IPS-18a (cell line): ENCODE data around the gene PREX1.

Source experiments
- H3K27ac ChIP-seq: one replicate; pipeline ENCODE4 v1.5.1; 2013; ENCODE audit warnings: low read length
- H3K27me3 ChIP-seq: one replicate; pipeline ENCODE4 v1.6.1; 2013; ENCODE audit warnings: mild to moderate bottlenecking, low read length; ENCODE audit not compliant: control insufficient read depth, insufficient read depth
- H3K36me3 ChIP-seq: one replicate; pipeline ENCODE4 v1.6.1; 2013; ENCODE audit warnings: low read depth, low read length; ENCODE audit not compliant: control insufficient read depth
- H3K4me1 ChIP-seq: one replicate; pipeline ENCODE4 v1.6.1; 2013; ENCODE audit warnings: low read depth, low read length; ENCODE audit not compliant: control insufficient read depth
- H3K4me3 ChIP-seq: one replicate; pipeline ENCODE4 v1.5.1; 2013; ENCODE audit warnings: low read length
- H3K9ac ChIP-seq: one replicate; pipeline ENCODE4 v1.6.1; 2013; ENCODE audit warnings: mild to moderate bottlenecking, low read length, moderate library complexity
- H3K9me3 ChIP-seq: one replicate; pipeline ENCODE4 v1.6.1; 2013; ENCODE audit warnings: low read depth, low read length; ENCODE audit not compliant: control insufficient read depth

The PREX1 gene

GRCh38 chr20:48739395-48740291 lies 88.2 kb downstream of the PREX1 start:
- Histone ChIP-seq H3K36me3 (peaks cover 5% of the 10 kb centered on the region), H3K27me3 (no peaks in the 10 kb centered on the region), H3K4me1 (no peaks in the 10 kb centered on the region), H3K27ac (no peak overlapping the region), H3K9ac (no peak overlapping the region), H3K9me3 (no peaks in the 10 kb centered on the region), H3K4me3 (no peak overlapping the region)

- H3K36me3 ChIP-seq, result peaks cover 3% of the 10 kb centered on the region
- no peak overlapping the region for H3K4me3 ChIP-seq
Observed at GRCh38 chr20:48738399-48739304, 89.1 kb downstream of the PREX1 start.

GRCh38 chr20:48738094-48738398 lies 89.8 kb downstream of the PREX1 start:
- Histone ChIP-seq H3K9ac (no peak overlapping the region), H3K4me1 (no peaks in the 10 kb centered on the region), H3K9me3 (no peaks in the 10 kb centered on the region), H3K4me3 (no peak overlapping the region), H3K27me3 (no peaks in the 10 kb centered on the region), H3K27ac (no peak overlapping the region), H3K36me3 (peaks cover 2% of the 10 kb centered on the region)

More at GRCh38 chr20:48738399-48739304, 89.1 kb downstream of the PREX1 start:
- Histone ChIP-seq H3K27ac (no peak overlapping the region), H3K4me1 (no peaks in the 10 kb centered on the region), H3K9me3 (no peaks in the 10 kb centered on the region), H3K9ac (no peak overlapping the region), H3K27me3 (no peaks in the 10 kb centered on the region)

GRCh38 chr20:48737434-48738093 lies 90.2 kb downstream of the PREX1 start:
- Histone ChIP-seq H3K9me3 (no peaks in the 10 kb centered on the region), H3K4me3 (no peak overlapping the region), H3K27ac (no peak overlapping the region), H3K27me3 (no peaks in the 10 kb centered on the region), H3K4me1 (no peaks in the 10 kb centered on the region), H3K9ac (no peak overlapping the region), H3K36me3 (peaks cover 2% of the 10 kb centered on the region)

DNA sequence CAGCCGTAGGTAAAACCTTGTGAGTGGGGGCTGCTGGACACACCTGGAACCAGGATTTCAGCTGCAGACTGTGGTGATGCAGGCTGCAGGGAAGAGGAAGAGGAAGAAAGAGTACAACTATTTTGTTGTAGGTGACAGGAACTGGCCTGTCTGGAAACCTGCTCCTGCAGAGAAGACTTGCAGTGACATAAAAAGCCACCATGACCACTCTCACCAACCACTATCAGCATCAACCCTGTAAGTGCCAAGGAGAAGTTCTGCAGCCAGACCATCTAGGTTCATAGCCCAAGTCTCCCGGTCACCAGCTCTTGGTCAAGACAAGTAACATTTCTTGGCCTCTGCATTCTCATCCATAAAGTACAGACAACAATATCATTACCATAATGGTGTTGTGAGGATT lies 91.2 kb downstream of the PREX1 start:
- Histone ChIP-seq H3K4me1 (no peaks in the 10 kb centered on the region), H3K36me3 (no peaks in the 10 kb centered on the region), H3K9ac (no peak overlapping the region), H3K27ac (no peak overlapping the region), H3K4me3 (no peak overlapping the region), H3K27me3 (no peaks in the 10 kb centered on the region), H3K9me3 (no peaks in the 10 kb centered on the region)

DNA sequence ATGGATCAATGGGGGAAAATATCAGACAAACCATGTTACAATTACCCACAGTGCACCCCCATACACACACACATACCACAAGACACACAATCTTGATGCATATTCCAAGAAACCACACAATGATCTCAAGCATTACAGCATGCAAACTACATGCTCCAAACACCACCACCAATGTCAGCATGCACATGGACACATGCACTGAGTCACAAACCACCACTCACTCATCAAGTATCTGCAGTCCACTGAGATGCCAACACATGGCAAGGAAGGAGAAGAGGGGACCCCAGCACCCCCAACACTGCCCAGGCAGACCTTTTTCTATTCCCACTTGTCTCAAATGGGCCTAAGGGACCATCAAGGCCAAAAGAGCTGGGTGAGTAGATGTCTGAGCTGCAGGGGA lies 91.6 kb downstream of the PREX1 start:
- Histone ChIP-seq H3K27me3 (no peaks in the 10 kb centered on the region), H3K36me3 (no peaks in the 10 kb centered on the region), H3K27ac (no peak overlapping the region), H3K4me3 (no peak overlapping the region), H3K9ac (no peak overlapping the region), H3K4me1 (no peaks in the 10 kb centered on the region), H3K9me3 (no peaks in the 10 kb centered on the region)

DNA sequence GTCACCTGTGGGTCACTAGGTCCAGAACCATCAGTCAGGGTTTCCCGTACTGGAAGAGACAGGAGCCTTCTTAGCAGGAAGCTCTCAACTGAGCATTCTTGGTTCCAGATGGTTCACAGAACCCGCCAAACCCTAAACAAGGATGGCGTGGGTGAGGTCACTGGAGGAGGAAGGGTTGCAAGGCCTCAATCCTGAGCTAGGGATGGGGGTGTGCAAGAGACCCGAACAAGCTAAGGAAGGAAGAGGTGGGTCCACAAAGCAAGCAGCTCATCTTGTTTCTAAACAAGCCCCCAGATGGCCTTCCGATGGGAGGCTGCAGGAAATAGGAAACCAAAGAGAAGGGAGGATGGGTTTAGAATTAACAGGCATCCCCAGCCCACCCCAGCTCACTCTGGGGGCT lies 92.7 kb downstream of the PREX1 start:
- H3K36me3 ChIP-seq, result no peaks in the 10 kb centered on the region
- peaks cover 2% of the 10 kb centered on the region for H3K4me1 ChIP-seq
- H3K27ac ChIP-seq, result no peak overlapping the region
- no peaks in the 10 kb centered on the region for H3K9me3 ChIP-seq
- no peak overlapping the region for H3K9ac ChIP-seq
- H3K27me3 ChIP-seq, result no peaks in the 10 kb centered on the region
- H3K4me3 ChIP-seq, result no peak overlapping the region

- no peak overlapping the region for H3K4me3 ChIP-seq
- no peak overlapping the region for H3K9ac ChIP-seq
- no peaks in the 10 kb centered on the region for H3K36me3 ChIP-seq
- H3K27ac ChIP-seq, result no peak overlapping the region
- no peaks in the 10 kb centered on the region for H3K9me3 ChIP-seq
- peaks cover 3% of the 10 kb centered on the region for H3K4me1 ChIP-seq
- H3K27me3 ChIP-seq, result no peaks in the 10 kb centered on the region
Observed at GRCh38 chr20:48734104-48734749, 93.6 kb downstream of the PREX1 start.

DNA sequence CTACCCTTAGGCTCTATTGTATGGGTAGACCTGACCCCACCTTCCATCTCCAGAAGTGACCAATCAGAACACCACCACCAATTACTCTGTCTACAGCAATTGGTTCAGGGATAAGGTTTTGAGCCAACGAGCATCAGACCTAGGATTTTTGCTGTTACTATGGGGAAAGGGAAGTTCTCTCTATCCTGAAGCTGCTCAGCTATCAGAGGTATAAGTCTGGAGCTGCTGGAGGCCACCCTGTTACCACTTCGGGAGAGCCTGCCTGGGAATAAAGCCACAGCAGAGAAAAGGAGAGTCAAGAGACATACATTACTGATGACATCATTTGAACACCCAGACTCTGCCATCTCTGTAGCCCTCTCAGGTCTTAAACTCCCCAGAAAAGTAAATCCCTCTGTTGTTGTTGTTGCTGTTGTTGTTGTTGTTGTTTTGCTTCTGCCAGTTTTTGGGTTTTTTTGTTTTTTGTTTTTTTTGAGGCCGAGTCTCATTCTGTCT lies 94.5 kb downstream of the PREX1 start:
- H3K9me3 ChIP-seq, result no peaks in the 10 kb centered on the region
- peaks cover 3% of the 10 kb centered on the region for H3K4me1 ChIP-seq
- H3K4me3 ChIP-seq, result no peak overlapping the region
- no peaks in the 10 kb centered on the region for H3K27me3 ChIP-seq
- no peak overlapping the region for H3K9ac ChIP-seq
- H3K36me3 ChIP-seq, result no peaks in the 10 kb centered on the region
- H3K27ac ChIP-seq, result no peak overlapping the region

GRCh38 chr20:48732081-48732829 lies 95.5 kb downstream of the PREX1 start:
- Histone ChIP-seq H3K27ac (no peak overlapping the region), H3K27me3 (no peaks in the 10 kb centered on the region), H3K9me3 (no peaks in the 10 kb centered on the region), H3K36me3 (no peaks in the 10 kb centered on the region), H3K4me3 (no peak overlapping the region), H3K9ac (no peak overlapping the region), H3K4me1 (peaks cover 3% of the 10 kb centered on the region)
